Tibial nerve (tissue), 4 donors: ENCODE measurements around the gene DCXR. TPM values are rescaled to one million over a fixed set of nuclear protein-coding genes. Genes with fewer than 3 reads are reported as not detected.
A peak's percentile ranks its signal among the peaks of the same experiment; 100 is the strongest.

ENCODE experiments used
- DNase-seq, 2 donors: peaks; one replicate each; pipeline ENCODE4 v3.0.0-alpha.2; 2019; ENCODE audit warnings: low spot score in 2 of 2
- H3K27ac ChIP-seq, 4 donors: fragments of 200-600 bp; sonication (generic) in 3 of 4; one replicate each; pipeline ENCODE4 v1.5.1; 2017 to 2019; ENCODE audit warnings: mild to moderate bottlenecking in 1 of 4
- H3K27me3 ChIP-seq, 2 donors: fragments of 200-600 bp; sonication (generic) in 1 of 2; one replicate each; pipeline versions ENCODE4 v1.5.1 to v1.6.0; 2017 to 2019
- H3K36me3 ChIP-seq, 3 donors: fragments of 200-600 bp; sonication (generic); one replicate each; pipeline ENCODE4 v1.5.1; 2018 to 2019
- H3K4me1 ChIP-seq, 4 donors: fragments of 200-600 bp; sonication (generic) in 3 of 4; one replicate each; pipeline ENCODE4 v1.5.1; 2017 to 2019
- H3K4me3 ChIP-seq, 4 donors: fragments of 200-600 bp; sonication (generic) in 3 of 4; one replicate each; pipeline ENCODE4 v1.5.1; 2017 to 2019; ENCODE audit warnings: mild to moderate bottlenecking in 1 of 4, moderate library complexity in 1 of 4
- H3K9me3 ChIP-seq, 4 donors: fragments of 200-600 bp; sonication (generic) in 3 of 4; one replicate each; pipeline ENCODE4 v1.5.1; 2017 to 2019
- CTCF ChIP-seq, 5 experiments: fragments of 200-600 bp in 3 of 5; fragments of 450-650 bp in 2 of 5; sonication (generic) in 3 of 5; IDR thresholded peaks; one replicate each; pipeline ENCODE4 v1.5.1; 2016 to 2019; ENCODE audit warnings: antibody characterized with exemption in 5 of 5, mild to moderate bottlenecking in 3 of 5, moderate library complexity in 2 of 5
- EP300 ChIP-seq, 2 donors: sonication (generic); formaldehyde crosslinking; IDR thresholded peaks; one replicate each; pipeline ENCODE4 v1.6.1; 2017; ENCODE audit warnings: antibody characterized with exemption in 2 of 2, mild to moderate bottlenecking in 1 of 2
- POLR2A ChIP-seq, 2 donors: fragments of 450-650 bp; IDR thresholded peaks; one replicate each; pipeline ENCODE4 v1.6.1; 2017; ENCODE audit warnings: antibody characterized with exemption in 2 of 2, mild to moderate bottlenecking in 2 of 2, moderate library complexity in 2 of 2
- WGBS, 2 donors: methylation state at CpG; one replicate each; pipeline ENCODE4 v1.1.5; 2018; 5-methylcytosine and 5-hydroxymethylcytosine counted together
- total RNA-seq, 4 donors: library from RNA; depleted of rRNA; stranded (reverse); fragments of >200 nt; gene quantifications; one replicate each; pipeline ENCODE4 v1.1.0, GENCODE V29; 2016

The DCXR gene
- total RNA-seq, 4 donors from 2014 or later = 236 to 347 (median 269) TPM

- Histone ChIP-seq H3K36me3 (peaks cover 0 to 8% (median 0%) of the 10 kb centered on the region in 3 donors), H3K4me1 (peaks cover 6 to 38% (median 20%) of the 10 kb centered on the region in 4 donors), H3K27ac (peak overlapping the region; percentile 91 to 98 (median 96)), H3K4me3 (peak overlapping the region; percentile 43 to 74 (median 58)), H3K27me3 (peaks cover 0 to 12% of the 10 kb centered on the region in 2 donors), H3K9me3 (no peaks in the 10 kb centered on the region)
- DNase-seq = no peak
- 43 to 69% methylated on average over 7 to 23 of the region's 23 CpGs for WGBS, 2 donors
- TF ChIP-seq POLR2A (IDR thresholded peaks at IDR 0.05) = no peak
Measured at GRCh38 chr17:82036634-82037091, 834 bp downstream of the DCXR start.

- Histone ChIP-seq H3K4me1 (peaks cover 6 to 40% (median 21%) of the 10 kb centered on the region in 4 donors), H3K9me3 (no peaks in the 10 kb centered on the region), H3K27me3 (peaks cover 0 to 12% of the 10 kb centered on the region in 2 donors), H3K36me3 (peaks cover 0 to 8% (median 0%) of the 10 kb centered on the region in 3 donors), H3K27ac (peak overlapping the region; percentile 91 to 98 (median 96)), H3K4me3 (peak overlapping the region; percentile 43 to 74 (median 58))
- WGBS, 2 donors = 75 to 82% methylated on average over 13 to 18 of the region's 20 CpGs
- no peak for TF ChIP-seq EP300 (IDR thresholded peaks at IDR 0.05)
- TF ChIP-seq POLR2A (IDR thresholded peaks at IDR 0.05) = no peak
- TF ChIP-seq CTCF (IDR thresholded peaks at IDR 0.05) = no peak
- no peak for DNase-seq
Measured at GRCh38 chr17:82035956-82036633, 1.4 kb downstream of the DCXR start.

- Histone ChIP-seq H3K4me3 (no peak overlapping the region), H3K27ac (peak overlapping the region in 1 of 4 donors; percentile 98), H3K4me1 (peaks cover 6 to 46% (median 27%) of the 10 kb centered on the region in 4 donors), H3K9me3 (no peaks in the 10 kb centered on the region), H3K36me3 (peaks cover 0 to 8% (median 0%) of the 10 kb centered on the region in 3 donors), H3K27me3 (peaks cover 0 to 12% of the 10 kb centered on the region in 2 donors)
- 87 to 93% methylated on average over 8 of the region's 8 CpGs for WGBS, 2 donors
- no peak for DNase-seq
- TF ChIP-seq POLR2A (IDR thresholded peaks at IDR 0.05) (no peak), CTCF (IDR thresholded peaks at IDR 0.05) (no peak), EP300 (IDR thresholded peaks at IDR 0.05) (no peak)
Measured at GRCh38 chr17:82035488-82035887, 2.0 kb downstream of the DCXR start.

- 67 to 71% methylated on average over 20 to 23 of the region's 23 CpGs for WGBS, 2 donors
Measured at GRCh38 chr17:82034371-82035011, 3.0 kb downstream of the DCXR start.

More at GRCh38 chr17:82034371-82035011, 3.0 kb downstream of the DCXR start:
- no peak for DNase-seq
- Histone ChIP-seq H3K36me3 (peaks cover 0 to 10% (median 0%) of the 10 kb centered on the region in 3 donors), H3K27ac (no peak overlapping the region), H3K4me3 (no peak overlapping the region), H3K27me3 (peaks cover 0 to 12% of the 10 kb centered on the region in 2 donors), H3K4me1 (peaks cover 6 to 52% (median 30%) of the 10 kb centered on the region in 4 donors), H3K9me3 (no peaks in the 10 kb centered on the region)
- no peak for TF ChIP-seq POLR2A (IDR thresholded peaks at IDR 0.05)
- TF ChIP-seq EP300 (IDR thresholded peaks at IDR 0.05) = no peak
- no peak for TF ChIP-seq CTCF (IDR thresholded peaks at IDR 0.05)
